Retinal pigment epithelial cell (primary cell): ENCODE data around the gene CIAO3.
"Not testable (repeated sequence)": the region's sequence is repeated elsewhere in the genome, so short reads cannot be mapped to it uniquely, and the experiment has no call there.

ENCODE experiments used
- DNase-seq: peaks from one replicate; pipeline ENCODE4 v3.0.0-alpha.2; 2010; ENCODE audit warnings: low read depth
- H3K4me3 ChIP-seq: 2 replicates; pipeline ENCODE4 v1.5.1; 2011; ENCODE audit warnings: mild to moderate bottlenecking, low read length, control low read depth, moderate library complexity
- CTCF ChIP-seq: conservative IDR thresholded peaks from 2 replicates; pipeline ENCODE4 v1.5.1; 2011; ENCODE audit warnings: low read depth, low read length, control low read depth, inconsistent platforms

The CIAO3 gene

GRCh38 chr16:780296-780695 is 39.5 kb upstream of the CIAO3 start:
- TF ChIP-seq CTCF: no peak
- H3K4me3 ChIP-seq: no peak overlapping the region
- DNase-seq: no peak

- no peak overlapping the region for H3K4me3 ChIP-seq
- no peak for DNase-seq
- no peak for TF ChIP-seq CTCF
Observed at GRCh38 chr16:779561-779960, 38.8 kb upstream of the CIAO3 start.

GRCh38 chr16:778909-779527 is 38.2 kb upstream of the CIAO3 start:
- no peak for DNase-seq
- H3K4me3 ChIP-seq: no peak overlapping the region
- no peak for TF ChIP-seq CTCF

- TF ChIP-seq CTCF: no peak
- H3K4me3 ChIP-seq: no peak overlapping the region
- DNase-seq: no peak
Observed at GRCh38 chr16:778447-778846, 37.6 kb upstream of the CIAO3 start.

- no peak overlapping the region for H3K4me3 ChIP-seq
- no peak for DNase-seq
Observed at GRCh38 chr16:777826-778225, 37.0 kb upstream of the CIAO3 start.

GRCh38 chr16:776824-777223 is 36.0 kb upstream of the CIAO3 start:
- H3K4me3 ChIP-seq: no peak overlapping the region
- no peak for DNase-seq
- no peak for TF ChIP-seq CTCF

More at GRCh38 chr16:777826-778225, 37.0 kb upstream of the CIAO3 start:
- TF ChIP-seq CTCF: no peak

GRCh38 chr16:776298-776697 is 35.5 kb upstream of the CIAO3 start:
- not testable (repeated sequence) for DNase-seq, H3K4me3 ChIP-seq
